K562 (cell line): ENCODE measurements around the gene CABLES1.

ENCODE experiments used
- TAF1 ChIP-seq: IDR thresholded peaks from 2 replicates; pipeline ENCODE4 v1.6.1; 2011; ENCODE audit warnings: mild to moderate bottlenecking, low read length, moderate library complexity; ENCODE audit not compliant: insufficient read depth, control insufficient read depth, severe bottlenecking; ENCODE audit errors: extremely low read depth
- TSC22D4 ChIP-seq: fragments of 450-650 bp; IDR thresholded peaks from 2 replicates; pipeline ENCODE4 v1.6.1; 2016; ENCODE audit warnings: missing genetic modification characterization, missing biosample characterization, control low read depth
- TF ChIP-seq, protein P1 (sequence below), 2 experiments: fragments of 450-650 bp in 1 of 2; IDR thresholded peaks; 2 replicates each; pipeline ENCODE4 v1.6.1; 2011 to 2017; ENCODE audit warnings: low read depth in 2 of 2, antibody characterized with exemption in 1 of 2, borderline replicate concordance in 1 of 2, low read length in 1 of 2, mild to moderate bottlenecking in 1 of 2, mixed read lengths in 1 of 2; ENCODE audit not compliant: control insufficient read depth in 1 of 2
- TF ChIP-seq, protein P2 (sequence below), 3 experiments: IDR thresholded peaks in 2 of 3; conservative IDR thresholded peaks in 1 of 3; 2 replicates each; pipeline ENCODE4 v1.5.1; 2011 to 2012; ENCODE audit warnings: low read length in 3 of 3, mild to moderate bottlenecking in 3 of 3, control low read depth in 2 of 3, improper control_type of control experiment in 1 of 3, inconsistent platforms in 1 of 3, low read depth in 1 of 3, mixed read lengths in 1 of 3, moderate library complexity in 1 of 3; ENCODE audit not compliant: insufficient read depth in 2 of 3

DNA sequence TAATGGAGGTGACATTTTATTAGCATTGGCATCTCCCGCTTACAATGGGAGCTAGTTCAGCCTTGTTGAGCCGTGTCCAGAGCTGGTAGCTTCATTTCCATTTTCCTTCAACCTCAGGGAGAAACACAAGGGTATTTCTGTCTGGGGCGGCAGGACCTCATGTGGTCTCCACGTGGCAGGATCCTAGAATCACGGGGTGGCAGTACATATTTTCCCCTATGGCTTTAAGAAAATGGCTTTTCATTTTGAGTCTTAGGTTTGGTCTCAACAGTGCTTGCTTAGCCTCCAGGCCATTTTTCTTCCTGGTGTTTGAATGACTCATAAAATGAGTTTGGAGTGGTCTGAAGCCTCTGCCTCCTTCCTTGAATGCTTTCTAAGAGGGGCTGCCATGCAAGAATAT, 20.3 kb downstream of the CABLES1 start:
- TF ChIP-seq, protein P1, sequence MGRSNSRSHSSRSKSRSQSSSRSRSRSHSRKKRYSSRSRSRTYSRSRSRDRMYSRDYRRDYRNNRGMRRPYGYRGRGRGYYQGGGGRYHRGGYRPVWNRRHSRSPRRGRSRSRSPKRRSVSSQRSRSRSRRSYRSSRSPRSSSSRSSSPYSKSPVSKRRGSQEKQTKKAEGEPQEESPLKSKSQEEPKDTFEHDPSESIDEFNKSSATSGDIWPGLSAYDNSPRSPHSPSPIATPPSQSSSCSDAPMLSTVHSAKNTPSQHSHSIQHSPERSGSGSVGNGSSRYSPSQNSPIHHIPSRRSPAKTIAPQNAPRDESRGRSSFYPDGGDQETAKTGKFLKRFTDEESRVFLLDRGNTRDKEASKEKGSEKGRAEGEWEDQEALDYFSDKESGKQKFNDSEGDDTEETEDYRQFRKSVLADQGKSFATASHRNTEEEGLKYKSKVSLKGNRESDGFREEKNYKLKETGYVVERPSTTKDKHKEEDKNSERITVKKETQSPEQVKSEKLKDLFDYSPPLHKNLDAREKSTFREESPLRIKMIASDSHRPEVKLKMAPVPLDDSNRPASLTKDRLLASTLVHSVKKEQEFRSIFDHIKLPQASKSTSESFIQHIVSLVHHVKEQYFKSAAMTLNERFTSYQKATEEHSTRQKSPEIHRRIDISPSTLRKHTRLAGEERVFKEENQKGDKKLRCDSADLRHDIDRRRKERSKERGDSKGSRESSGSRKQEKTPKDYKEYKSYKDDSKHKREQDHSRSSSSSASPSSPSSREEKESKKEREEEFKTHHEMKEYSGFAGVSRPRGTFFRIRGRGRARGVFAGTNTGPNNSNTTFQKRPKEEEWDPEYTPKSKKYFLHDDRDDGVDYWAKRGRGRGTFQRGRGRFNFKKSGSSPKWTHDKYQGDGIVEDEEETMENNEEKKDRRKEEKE (IDR thresholded peaks at IDR 0.05; ENCODE audit: borderline replicate concordance in 1 of 2, control insufficient read depth in 1 of 2, low read depth in 2 of 2, low read length in 1 of 2), result no peak
- TF ChIP-seq, protein P2, sequence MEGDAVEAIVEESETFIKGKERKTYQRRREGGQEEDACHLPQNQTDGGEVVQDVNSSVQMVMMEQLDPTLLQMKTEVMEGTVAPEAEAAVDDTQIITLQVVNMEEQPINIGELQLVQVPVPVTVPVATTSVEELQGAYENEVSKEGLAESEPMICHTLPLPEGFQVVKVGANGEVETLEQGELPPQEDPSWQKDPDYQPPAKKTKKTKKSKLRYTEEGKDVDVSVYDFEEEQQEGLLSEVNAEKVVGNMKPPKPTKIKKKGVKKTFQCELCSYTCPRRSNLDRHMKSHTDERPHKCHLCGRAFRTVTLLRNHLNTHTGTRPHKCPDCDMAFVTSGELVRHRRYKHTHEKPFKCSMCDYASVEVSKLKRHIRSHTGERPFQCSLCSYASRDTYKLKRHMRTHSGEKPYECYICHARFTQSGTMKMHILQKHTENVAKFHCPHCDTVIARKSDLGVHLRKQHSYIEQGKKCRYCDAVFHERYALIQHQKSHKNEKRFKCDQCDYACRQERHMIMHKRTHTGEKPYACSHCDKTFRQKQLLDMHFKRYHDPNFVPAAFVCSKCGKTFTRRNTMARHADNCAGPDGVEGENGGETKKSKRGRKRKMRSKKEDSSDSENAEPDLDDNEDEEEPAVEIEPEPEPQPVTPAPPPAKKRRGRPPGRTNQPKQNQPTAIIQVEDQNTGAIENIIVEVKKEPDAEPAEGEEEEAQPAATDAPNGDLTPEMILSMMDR (IDR thresholded peaks at IDR 0.05 in 2 of 3, conservative IDR thresholded peaks at IDR 0.05 in 1 of 3; ENCODE audit: insufficient read depth in 2 of 3, low read depth in 1 of 3, low read length in 3 of 3), result no peak
- TF ChIP-seq TAF1 (no peak), TSC22D4 (tag) (no peak)
